ENCODE results near the gene MUSTN1.

MUSTN1 gene

DNA sequence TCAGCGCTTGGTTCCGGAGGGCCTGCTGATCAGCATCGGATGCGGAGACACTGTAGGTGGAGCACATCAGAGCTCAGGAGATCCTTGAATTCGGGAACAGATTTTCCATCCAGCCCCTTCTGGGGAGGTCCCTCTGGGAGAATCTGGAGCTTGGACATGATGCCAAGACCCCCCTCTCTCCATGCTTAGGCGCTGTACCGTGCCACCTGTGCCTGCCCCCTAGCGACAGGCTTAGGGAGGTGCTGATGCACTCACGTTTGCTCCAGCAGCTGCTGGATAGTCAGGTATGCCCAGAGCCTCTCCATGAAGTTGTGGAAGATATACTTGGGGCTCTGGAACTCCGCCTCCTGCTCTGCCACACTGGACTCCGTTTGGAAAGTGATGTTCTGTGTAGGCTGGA lies 14.1 kb downstream of the MUSTN1 start:
- no peak overlapping the region for H3K4me3 ChIP-seq (ENCODE audit: extremely low read depth, insufficient read depth, low read length, poor library complexity, severe bottlenecking)
- 61 to 62% methylated on average over 8 to 11 of the region's 11 CpGs for WGBS, 2 experiments (ENCODE audit: insufficient coverage in 2 of 2)
- H3K36me3 ChIP-seq (ENCODE audit: control insufficient read depth, insufficient read depth, low read length): no peaks in the 10 kb centered on the region
- H3K27ac ChIP-seq (ENCODE audit: low read depth, low read length, severe bottlenecking): no peak overlapping the region
- H3K4me1 ChIP-seq (ENCODE audit: control insufficient read depth, insufficient read depth, low read length, poor library complexity, severe bottlenecking): peaks cover 18% of the 10 kb centered on the region
- H3K9me3 ChIP-seq (ENCODE audit: control insufficient read depth, low read length): no peaks in the 10 kb centered on the region

DNA sequence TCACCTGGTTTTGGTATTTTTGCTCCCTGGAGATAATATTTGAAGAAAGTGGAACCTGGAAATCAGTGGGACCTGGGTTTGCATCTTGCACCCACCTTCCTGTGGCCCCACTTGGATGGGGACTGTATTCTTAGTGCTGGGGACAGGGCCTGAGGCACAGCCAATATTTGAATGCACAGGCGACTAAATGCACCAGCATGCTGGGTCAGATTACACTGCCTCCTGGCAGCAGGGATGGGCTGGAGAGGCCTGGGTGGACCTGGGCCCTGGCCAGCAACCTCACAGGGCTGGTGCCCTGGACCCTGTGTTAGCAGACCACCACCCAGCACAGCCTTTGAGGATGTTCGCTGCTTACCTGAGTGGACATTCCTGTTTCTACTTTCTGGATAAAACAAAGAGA lies 14.9 kb downstream of the MUSTN1 start:
- no peaks in the 10 kb centered on the region for H3K36me3 ChIP-seq (ENCODE audit: control insufficient read depth, insufficient read depth, low read length)
- H3K4me1 ChIP-seq (ENCODE audit: control insufficient read depth, insufficient read depth, low read length, poor library complexity, severe bottlenecking): peaks cover 18% of the 10 kb centered on the region
- H3K9me3 ChIP-seq (ENCODE audit: control insufficient read depth, low read length): no peaks in the 10 kb centered on the region
- no peak overlapping the region for H3K27ac ChIP-seq (ENCODE audit: low read depth, low read length, severe bottlenecking)
- 64 to 67% methylated on average over 2 of the region's 2 CpGs for WGBS, 2 experiments (ENCODE audit: insufficient coverage in 2 of 2)
- H3K4me3 ChIP-seq (ENCODE audit: extremely low read depth, insufficient read depth, low read length, poor library complexity, severe bottlenecking): no peak overlapping the region

DNA sequence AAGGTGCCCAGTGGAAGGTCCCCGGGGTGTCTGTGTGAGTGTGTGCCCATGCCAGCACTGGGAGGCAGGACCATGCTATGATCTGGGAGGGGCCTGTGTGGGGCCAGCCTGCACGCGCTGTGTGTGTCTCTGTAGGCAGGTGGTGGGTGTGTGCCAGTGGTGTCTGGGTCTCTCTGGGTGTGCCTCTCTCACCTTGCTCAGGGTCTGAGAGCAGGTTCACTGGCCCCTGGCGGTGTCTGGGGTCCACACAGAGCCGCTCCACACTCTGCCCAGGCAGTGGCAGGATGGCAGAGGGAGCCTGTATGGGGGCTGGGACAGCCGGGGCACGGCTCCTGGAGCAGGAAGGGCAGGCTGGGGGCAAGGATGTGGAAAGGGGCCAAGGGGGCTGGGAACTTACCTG lies 17.0 kb downstream of the MUSTN1 start:
- WGBS, 2 experiments (ENCODE audit: insufficient coverage in 2 of 2): 87 to 95% methylated on average over 6 to 7 of the region's 7 CpGs
- Histone ChIP-seq H3K4me3 (ENCODE audit: extremely low read depth, insufficient read depth, low read length, poor library complexity, severe bottlenecking) (no peak overlapping the region), H3K36me3 (ENCODE audit: control insufficient read depth, insufficient read depth, low read length) (no peaks in the 10 kb centered on the region), H3K27ac (ENCODE audit: low read depth, low read length, severe bottlenecking) (no peak overlapping the region), H3K4me1 (ENCODE audit: control insufficient read depth, insufficient read depth, low read length, poor library complexity, severe bottlenecking) (peaks cover 18% of the 10 kb centered on the region), H3K9me3 (ENCODE audit: control insufficient read depth, low read length) (no peaks in the 10 kb centered on the region)

DNA sequence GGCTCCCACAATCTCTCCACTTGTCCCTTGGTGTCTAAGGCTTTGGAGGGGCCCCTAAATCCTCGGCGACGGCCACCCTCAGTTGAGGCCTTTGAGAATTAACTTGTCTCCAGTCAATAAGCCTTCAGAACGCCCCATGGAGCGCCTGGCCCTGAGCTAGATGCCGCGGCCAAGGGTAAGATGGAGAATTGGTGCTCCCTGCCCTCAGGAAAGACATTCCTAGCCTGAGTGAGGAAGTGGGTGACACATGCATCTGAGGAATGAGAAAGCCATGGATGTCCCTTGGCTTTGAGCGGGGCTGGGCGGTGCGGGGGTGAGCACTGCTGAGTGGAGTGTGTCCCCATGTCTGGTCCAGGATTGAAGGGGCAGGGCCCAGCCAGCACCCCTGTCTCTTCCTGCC lies 17.6 kb downstream of the MUSTN1 start:
- no peak overlapping the region for H3K4me3 ChIP-seq (ENCODE audit: extremely low read depth, insufficient read depth, low read length, poor library complexity, severe bottlenecking)
- H3K27ac ChIP-seq (ENCODE audit: low read depth, low read length, severe bottlenecking): no peak overlapping the region
- peaks cover 18% of the 10 kb centered on the region for H3K4me1 ChIP-seq (ENCODE audit: control insufficient read depth, insufficient read depth, low read length, poor library complexity, severe bottlenecking)
- H3K9me3 ChIP-seq (ENCODE audit: control insufficient read depth, low read length): no peaks in the 10 kb centered on the region
- WGBS, 2 experiments (ENCODE audit: insufficient coverage in 2 of 2): 91 to 94% methylated on average over 3 to 10 of the region's 10 CpGs
- H3K36me3 ChIP-seq (ENCODE audit: control insufficient read depth, insufficient read depth, low read length): no peaks in the 10 kb centered on the region

- Histone ChIP-seq H3K36me3 (ENCODE audit: control insufficient read depth, insufficient read depth, low read length) (no peaks in the 10 kb centered on the region), H3K4me3 (ENCODE audit: extremely low read depth, insufficient read depth, low read length, poor library complexity, severe bottlenecking) (no peak overlapping the region), H3K4me1 (ENCODE audit: control insufficient read depth, insufficient read depth, low read length, poor library complexity, severe bottlenecking) (peaks cover 18% of the 10 kb centered on the region), H3K27ac (ENCODE audit: low read depth, low read length, severe bottlenecking) (no peak overlapping the region), H3K9me3 (ENCODE audit: control insufficient read depth, low read length) (no peaks in the 10 kb centered on the region)
- 86 to 96% methylated on average over 9 to 10 of the region's 10 CpGs for WGBS, 2 experiments (ENCODE audit: insufficient coverage in 2 of 2)
Measured at GRCh38 chr3:52816654-52817053, 18.2 kb downstream of the MUSTN1 start.

- Histone ChIP-seq H3K4me3 (ENCODE audit: extremely low read depth, insufficient read depth, low read length, poor library complexity, severe bottlenecking) (no peak overlapping the region), H3K4me1 (ENCODE audit: control insufficient read depth, insufficient read depth, low read length, poor library complexity, severe bottlenecking) (peaks cover 18% of the 10 kb centered on the region), H3K9me3 (ENCODE audit: control insufficient read depth, low read length) (no peaks in the 10 kb centered on the region), H3K36me3 (ENCODE audit: control insufficient read depth, insufficient read depth, low read length) (no peaks in the 10 kb centered on the region), H3K27ac (ENCODE audit: low read depth, low read length, severe bottlenecking) (no peak overlapping the region)
- 85 to 87% methylated on average over 3 to 4 of the region's 6 CpGs for WGBS, 2 experiments (ENCODE audit: insufficient coverage in 2 of 2)
Measured at GRCh38 chr3:52816199-52816598, 18.6 kb downstream of the MUSTN1 start.

DNA sequence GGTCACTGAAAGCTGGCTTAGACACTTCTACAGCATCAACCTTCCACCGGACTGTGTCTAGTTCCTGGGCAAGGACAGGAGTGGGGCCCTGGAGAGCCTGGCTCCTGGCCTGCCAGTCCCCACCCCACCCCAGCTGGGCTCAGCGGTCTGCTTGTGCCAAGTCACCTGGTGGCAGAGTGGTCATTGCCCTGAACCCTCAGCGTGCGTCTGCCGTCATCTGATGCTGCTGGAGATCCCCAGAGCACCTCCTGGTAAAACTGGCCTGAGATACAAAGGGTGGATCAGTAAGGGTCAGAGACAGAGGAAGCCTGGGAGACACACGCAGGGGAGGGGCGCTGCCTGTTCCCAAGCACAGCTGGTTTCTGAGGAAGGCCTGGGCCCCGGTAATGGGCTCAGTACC lies 21.0 kb downstream of the MUSTN1 start:
- Histone ChIP-seq H3K36me3 (ENCODE audit: control insufficient read depth, insufficient read depth, low read length) (no peaks in the 10 kb centered on the region), H3K9me3 (ENCODE audit: control insufficient read depth, low read length) (no peaks in the 10 kb centered on the region), H3K4me1 (ENCODE audit: control insufficient read depth, insufficient read depth, low read length, poor library complexity, severe bottlenecking) (peaks cover 14% of the 10 kb centered on the region), H3K27ac (ENCODE audit: low read depth, low read length, severe bottlenecking) (no peak overlapping the region), H3K4me3 (ENCODE audit: extremely low read depth, insufficient read depth, low read length, poor library complexity, severe bottlenecking) (no peak overlapping the region)
- 84 to 92% methylated on average over 5 to 8 of the region's 8 CpGs for WGBS, 2 experiments (ENCODE audit: insufficient coverage in 2 of 2)

DNA sequence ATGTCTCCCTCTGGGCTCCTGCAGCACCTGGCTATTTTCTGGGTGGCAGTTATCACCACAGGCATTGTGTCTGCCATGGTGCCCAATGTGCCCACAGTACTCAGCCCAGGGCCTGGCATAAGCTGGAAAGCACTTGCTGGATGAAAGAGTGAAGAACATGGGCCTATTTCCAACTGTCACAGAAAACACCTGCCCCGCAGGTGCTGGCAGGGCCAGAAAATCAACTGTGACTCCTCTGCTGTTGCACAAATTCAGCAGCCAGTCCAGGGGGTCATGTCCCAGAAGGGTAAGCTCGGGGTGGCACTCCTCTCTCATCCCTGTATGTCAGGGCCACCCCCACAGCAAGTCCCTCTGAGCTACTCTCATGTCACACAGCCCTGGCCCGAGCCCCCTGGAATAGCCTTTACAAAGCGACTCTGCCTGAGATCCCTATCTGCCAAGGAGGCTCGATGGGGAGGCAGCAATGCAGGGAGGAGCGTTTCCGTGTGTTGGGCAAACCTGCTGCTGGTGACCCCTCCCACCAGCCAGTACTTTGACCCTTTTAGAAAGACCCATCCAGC lies 23.3 kb downstream of the MUSTN1 start:
- no peaks in the 10 kb centered on the region for H3K36me3 ChIP-seq (ENCODE audit: control insufficient read depth, insufficient read depth, low read length)
- no peaks in the 10 kb centered on the region for H3K4me1 ChIP-seq (ENCODE audit: control insufficient read depth, insufficient read depth, low read length, poor library complexity, severe bottlenecking)
- no peak overlapping the region for H3K27ac ChIP-seq (ENCODE audit: low read depth, low read length, severe bottlenecking)
- no peaks in the 10 kb centered on the region for H3K9me3 ChIP-seq (ENCODE audit: control insufficient read depth, low read length)
- WGBS, 2 experiments (ENCODE audit: insufficient coverage in 2 of 2): 86 to 90% methylated on average over 7 of the region's 7 CpGs
- no peak overlapping the region for H3K4me3 ChIP-seq (ENCODE audit: extremely low read depth, insufficient read depth, low read length, poor library complexity, severe bottlenecking)

- Histone ChIP-seq H3K4me3 (ENCODE audit: extremely low read depth, insufficient read depth, low read length, poor library complexity, severe bottlenecking) (no peak overlapping the region), H3K27ac (ENCODE audit: low read depth, low read length, severe bottlenecking) (no peak overlapping the region), H3K4me1 (ENCODE audit: control insufficient read depth, insufficient read depth, low read length, poor library complexity, severe bottlenecking) (no peaks in the 10 kb centered on the region), H3K9me3 (ENCODE audit: control insufficient read depth, low read length) (no peaks in the 10 kb centered on the region), H3K36me3 (ENCODE audit: control insufficient read depth, insufficient read depth, low read length) (no peaks in the 10 kb centered on the region)
- 93 to 95% methylated on average over 9 to 11 of the region's 11 CpGs for WGBS, 2 experiments (ENCODE audit: insufficient coverage in 2 of 2)
Measured at GRCh38 chr3:52810923-52811322, 23.9 kb downstream of the MUSTN1 start.

DNA sequence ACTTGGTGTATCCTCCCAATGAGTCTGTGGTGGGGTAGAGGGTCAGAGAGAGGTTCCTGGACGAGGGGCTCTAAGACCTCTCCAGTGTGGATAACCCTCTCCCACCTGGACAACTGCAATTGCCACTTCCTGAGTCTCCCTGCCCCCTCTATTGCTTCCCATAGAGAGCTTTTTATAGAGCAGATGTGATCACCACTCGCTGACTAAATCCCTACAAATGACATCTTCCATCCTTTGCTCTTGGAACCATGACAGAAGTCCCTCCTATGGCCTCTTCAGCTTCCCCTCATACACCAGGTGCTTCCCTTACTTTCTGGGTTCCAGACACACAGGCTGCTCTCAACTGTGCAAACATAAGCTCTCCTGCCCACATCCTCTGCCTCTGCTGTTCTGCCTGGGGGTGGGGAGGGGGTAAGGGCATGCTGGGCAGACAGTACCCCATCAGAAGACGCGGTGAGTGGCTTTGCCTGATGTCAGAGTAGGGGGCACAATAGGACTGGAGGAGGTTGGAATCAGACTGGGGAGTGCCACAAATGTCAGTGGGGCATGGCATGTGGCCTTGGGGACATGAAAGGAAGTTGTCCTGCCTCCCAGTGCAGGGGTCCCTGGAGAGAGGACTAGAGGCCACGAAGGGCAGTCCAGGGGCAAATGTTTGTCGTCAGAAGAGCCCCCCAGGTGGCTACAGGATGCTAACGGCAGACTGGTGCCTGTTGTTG lies 25.0 kb downstream of the MUSTN1 start:
- Histone ChIP-seq H3K4me1 (ENCODE audit: control insufficient read depth, insufficient read depth, low read length, poor library complexity, severe bottlenecking) (no peaks in the 10 kb centered on the region), H3K36me3 (ENCODE audit: control insufficient read depth, insufficient read depth, low read length) (no peaks in the 10 kb centered on the region), H3K4me3 (ENCODE audit: extremely low read depth, insufficient read depth, low read length, poor library complexity, severe bottlenecking) (no peak overlapping the region), H3K9me3 (ENCODE audit: control insufficient read depth, low read length) (no peaks in the 10 kb centered on the region), H3K27ac (ENCODE audit: low read depth, low read length, severe bottlenecking) (no peak overlapping the region)
- WGBS, 2 experiments (ENCODE audit: insufficient coverage in 2 of 2): 89 to 94% methylated on average over 5 to 6 of the region's 7 CpGs

- Histone ChIP-seq H3K9me3 (ENCODE audit: control insufficient read depth, low read length) (no peaks in the 10 kb centered on the region), H3K27ac (ENCODE audit: low read depth, low read length, severe bottlenecking) (no peak overlapping the region)
- 75 to 88% methylated on average over 2 of the region's 2 CpGs for WGBS, 2 experiments (ENCODE audit: insufficient coverage in 2 of 2)
Measured at GRCh38 chr3:52809149-52809548, 25.7 kb downstream of the MUSTN1 start.

More at GRCh38 chr3:52809149-52809548, 25.7 kb downstream of the MUSTN1 start:
- Histone ChIP-seq H3K36me3 (ENCODE audit: control insufficient read depth, insufficient read depth, low read length) (no peaks in the 10 kb centered on the region), H3K4me3 (ENCODE audit: extremely low read depth, insufficient read depth, low read length, poor library complexity, severe bottlenecking) (no peak overlapping the region), H3K4me1 (ENCODE audit: control insufficient read depth, insufficient read depth, low read length, poor library complexity, severe bottlenecking) (no peaks in the 10 kb centered on the region)
